ENCODE measurements around the gene SRL.

The SRL gene

GRCh38 chr16:4198816-4199215 lies 43.1 kb downstream of the SRL start:
- DNase-seq: no peak

- DNase-seq: peak; percentile 91
Measured at GRCh38 chr16:4194661-4195060, 47.2 kb downstream of the SRL start.

GRCh38 chr16:4193920-4194319 lies 48.0 kb downstream of the SRL start:
- peak; percentile 31 for DNase-seq

GRCh38 chr16:4192206-4192605 lies 49.7 kb downstream of the SRL start:
- DNase-seq: no peak

GRCh38 chr16:4190712-4191333 lies 51.1 kb downstream of the SRL start:
- DNase-seq: no peak

- no peak for DNase-seq
Measured at GRCh38 chr16:4190086-4190485, 51.8 kb downstream of the SRL start.

GRCh38 chr16:4184038-4184702 lies 57.7 kb downstream of the SRL start:
- DNase-seq: no peak

GRCh38 chr16:4183237-4184037 lies 58.4 kb downstream of the SRL start:
- DNase-seq: peak; percentile 96

- peak; percentile 93 for DNase-seq
Measured at GRCh38 chr16:4182581-4183236, 59.2 kb downstream of the SRL start.

- DNase-seq: peak; percentile 69
Measured at GRCh38 chr16:4180511-4180910, 61.4 kb downstream of the SRL start.

GRCh38 chr16:4179763-4180260 lies 62.1 kb downstream of the SRL start:
- no peak for DNase-seq

GRCh38 chr16:4179020-4179419 lies 62.9 kb downstream of the SRL start:
- peak; percentile 91 for DNase-seq

GRCh38 chr16:4178468-4179010 lies 63.3 kb downstream of the SRL start:
- DNase-seq: no peak

GRCh38 chr16:4176906-4177417 lies 64.9 kb downstream of the SRL start:
- DNase-seq: peak; percentile 73

GRCh38 chr16:4175849-4176248 lies 66.0 kb downstream of the SRL start:
- no peak for DNase-seq

GRCh38 chr16:4172070-4172469 lies 69.8 kb downstream of the SRL start:
- no peak for DNase-seq

- DNase-seq: peak; percentile 6
Measured at GRCh38 chr16:4169415-4169814, 72.5 kb downstream of the SRL start.

- no peak for DNase-seq
Measured at GRCh38 chr16:4166821-4167220, 75.1 kb downstream of the SRL start.

- peak; percentile 91 for DNase-seq
Measured at GRCh38 chr16:4160658-4161430, 81.0 kb downstream of the SRL start.

- DNase-seq: no peak
Measured at GRCh38 chr16:4159726-4160125, 82.2 kb downstream of the SRL start.

- DNase-seq: no peak
Measured at GRCh38 chr16:4158143-4159093, 83.5 kb downstream of the SRL start.

All from inflammatory macrophage treated with lipopolysaccharide for 4 hours (primary cell).